Smooth muscle cell (in vitro differentiated cells): ENCODE results near the gene PRKAG2. TPM values are rescaled to one million over a fixed set of nuclear protein-coding genes. Genes with fewer than 3 reads are reported as not detected.

ENCODE experiments used
- DNase-seq: peaks from one replicate; lab custom pipeline; 2025; ENCODE audit not compliant: unreplicated experiment; lab: John Stamatoyannopoulos, UW
- H2AFZ ChIP-seq: fragments of 200-600 bp; sonication (generic); 2 replicates; pipeline ENCODE4 v1.6.0; 2016; ENCODE audit warnings: antibody characterized with exemption, low read depth, mild to moderate bottlenecking
- H3F3A ChIP-seq: fragments of 200-600 bp; sonication (generic); 2 replicates; pipeline ENCODE4 v1.6.0; 2017; ENCODE audit warnings: antibody characterized with exemption, low read depth
- H3K27ac ChIP-seq: fragments of 200-600 bp; sonication (generic); 2 replicates; pipeline ENCODE4 v1.5.1; 2016; ENCODE audit warnings: low read depth, mild to moderate bottlenecking
- H3K27me3 ChIP-seq: fragments of 200-600 bp; sonication (generic); 2 replicates; pipeline ENCODE4 v1.6.1; 2016; ENCODE audit warnings: low read depth, mild to moderate bottlenecking
- H3K36me3 ChIP-seq: fragments of 200-600 bp; sonication (generic); 2 replicates; pipeline ENCODE4 v1.5.1; 2016; ENCODE audit warnings: low read depth
- H3K4me1 ChIP-seq: fragments of 200-600 bp; sonication (generic); 2 replicates; pipeline ENCODE4 v1.5.1; 2016; ENCODE audit warnings: low read depth
- H3K4me2 ChIP-seq: fragments of 200-600 bp; sonication (generic); 2 replicates; pipeline ENCODE4 v1.6.0; 2016; ENCODE audit warnings: mild to moderate bottlenecking
- H3K4me3 ChIP-seq: fragments of 200-600 bp; sonication (generic); 2 replicates; pipeline ENCODE4 v1.5.1; 2016; ENCODE audit warnings: mild to moderate bottlenecking
- H3K79me2 ChIP-seq: fragments of 200-600 bp; sonication (generic); 2 replicates; pipeline ENCODE4 v1.6.0; 2016; ENCODE audit warnings: low read depth, mild to moderate bottlenecking
- H3K9ac ChIP-seq: fragments of 200-600 bp; sonication (generic); 2 replicates; pipeline ENCODE4 v1.6.0; 2016; ENCODE audit warnings: low read depth
- H3K9me3 ChIP-seq: fragments of 200-600 bp; sonication (generic); replicated peaks from 2 replicates; pipeline ENCODE4 v1.5.1; 2016; ENCODE audit warnings: low read depth
- H4K20me1 ChIP-seq: fragments of 200-600 bp; sonication (generic); 2 replicates; pipeline ENCODE4 v1.6.0; 2016; ENCODE audit warnings: low read depth
- CTCF ChIP-seq: fragments of 200-600 bp; sonication (generic); IDR thresholded peaks from 2 replicates; pipeline ENCODE4 v1.5.1; 2017; ENCODE audit warnings: borderline replicate concordance, mild to moderate bottlenecking, antibody characterized with exemption; ENCODE audit not compliant: insufficient read depth, poor library complexity, severe bottlenecking
- WGBS: methylation state at CpG from one replicate; pipeline ENCODE4 v1.1.7; 2016; ENCODE audit warnings: low lambda C conversion rate; 5-methylcytosine and 5-hydroxymethylcytosine counted together
- polyA plus RNA-seq: library from polyadenylated mRNA; unstranded; fragments of >200 nt; fragmentation: Nextera tagmentation; extraction: Ambion mirVana; gene quantifications from 2 replicates; pipeline ENCODE4 v1.2.1, GENCODE V29; 2016
- total RNA-seq: library from RNA; depleted of rRNA; stranded (reverse); fragments of >200 nt; gene quantifications from 2 replicates; pipeline ENCODE4 v1.2.3, GENCODE V29; 2014

The PRKAG2 gene
- total and polyA plus RNA-seq, 2 experiments from 2014 or later = 3.5 to 3.9 TPM

- Histone ChIP-seq H2AFZ (no peak overlapping the region), H3K36me3 (no peaks in the 10 kb centered on the region), H3K4me3 (no peak overlapping the region), H3K4me2 (no peak overlapping the region), H3K9me3 (no peaks in the 10 kb centered on the region), H4K20me1 (no peaks in the 10 kb centered on the region), H3K79me2 (no peaks in the 10 kb centered on the region), H3K9ac (no peak overlapping the region), H3K4me1 (no peaks in the 10 kb centered on the region), H3K27me3 (no peaks in the 10 kb centered on the region), H3K27ac (no peak overlapping the region), H3F3A (no peaks in the 10 kb centered on the region)
- WGBS = 86% methylated on average over 17 of the region's 17 CpGs
- DNase-seq = no peak
- TF ChIP-seq CTCF = no peak
These were observed 24.2 kb upstream of the PRKAG2 start for GRCh38 chr7:151900986-151901621.

GRCh38 chr7:151900591-151900985, 23.7 kb upstream of the PRKAG2 start:
- Histone ChIP-seq H4K20me1 (no peaks in the 10 kb centered on the region), H3K9me3 (no peaks in the 10 kb centered on the region), H3K4me1 (no peaks in the 10 kb centered on the region), H3K4me2 (no peak overlapping the region), H3K79me2 (no peaks in the 10 kb centered on the region), H2AFZ (no peak overlapping the region), H3K9ac (no peak overlapping the region), H3K4me3 (no peak overlapping the region), H3K36me3 (no peaks in the 10 kb centered on the region), H3F3A (no peaks in the 10 kb centered on the region), H3K27me3 (no peaks in the 10 kb centered on the region), H3K27ac (no peak overlapping the region)
- DNase-seq = no peak
- 83% methylated on average over 5 of the region's 5 CpGs for WGBS
- no peak for TF ChIP-seq CTCF

GRCh38 chr7:151899513-151900360, 22.8 kb upstream of the PRKAG2 start:
- no peak overlapping the region for H3K4me3 ChIP-seq
- H3F3A ChIP-seq = no peaks in the 10 kb centered on the region
- no peaks in the 10 kb centered on the region for H3K4me1 ChIP-seq
- no peak overlapping the region for H3K4me2 ChIP-seq
- H4K20me1 ChIP-seq = no peaks in the 10 kb centered on the region
- H3K79me2 ChIP-seq = no peaks in the 10 kb centered on the region
- no peaks in the 10 kb centered on the region for H3K36me3 ChIP-seq
- no peaks in the 10 kb centered on the region for H3K27me3 ChIP-seq
- WGBS = 84% methylated on average over 17 of the region's 18 CpGs
- TF ChIP-seq CTCF = no peak
- no peak for DNase-seq
- H2AFZ ChIP-seq = no peak overlapping the region
- H3K9me3 ChIP-seq = no peaks in the 10 kb centered on the region
- no peak overlapping the region for H3K9ac ChIP-seq
- H3K27ac ChIP-seq = no peak overlapping the region
